GM20000 (cell line): ENCODE data around the gene KCNMB2.

Experiments used
- DNase-seq: peaks from one replicate; pipeline ENCODE4 v3.0.0; 2012; ENCODE audit warnings: low spot score
- TF ChIP-seq, protein P1 (sequence below): IDR thresholded peaks from 2 replicates; pipeline ENCODE4 v1.5.1; 2012; ENCODE audit warnings: mild to moderate bottlenecking, control low read depth; ENCODE audit errors: extremely low read depth, missing control alignments

KCNMB2 gene

DNA sequence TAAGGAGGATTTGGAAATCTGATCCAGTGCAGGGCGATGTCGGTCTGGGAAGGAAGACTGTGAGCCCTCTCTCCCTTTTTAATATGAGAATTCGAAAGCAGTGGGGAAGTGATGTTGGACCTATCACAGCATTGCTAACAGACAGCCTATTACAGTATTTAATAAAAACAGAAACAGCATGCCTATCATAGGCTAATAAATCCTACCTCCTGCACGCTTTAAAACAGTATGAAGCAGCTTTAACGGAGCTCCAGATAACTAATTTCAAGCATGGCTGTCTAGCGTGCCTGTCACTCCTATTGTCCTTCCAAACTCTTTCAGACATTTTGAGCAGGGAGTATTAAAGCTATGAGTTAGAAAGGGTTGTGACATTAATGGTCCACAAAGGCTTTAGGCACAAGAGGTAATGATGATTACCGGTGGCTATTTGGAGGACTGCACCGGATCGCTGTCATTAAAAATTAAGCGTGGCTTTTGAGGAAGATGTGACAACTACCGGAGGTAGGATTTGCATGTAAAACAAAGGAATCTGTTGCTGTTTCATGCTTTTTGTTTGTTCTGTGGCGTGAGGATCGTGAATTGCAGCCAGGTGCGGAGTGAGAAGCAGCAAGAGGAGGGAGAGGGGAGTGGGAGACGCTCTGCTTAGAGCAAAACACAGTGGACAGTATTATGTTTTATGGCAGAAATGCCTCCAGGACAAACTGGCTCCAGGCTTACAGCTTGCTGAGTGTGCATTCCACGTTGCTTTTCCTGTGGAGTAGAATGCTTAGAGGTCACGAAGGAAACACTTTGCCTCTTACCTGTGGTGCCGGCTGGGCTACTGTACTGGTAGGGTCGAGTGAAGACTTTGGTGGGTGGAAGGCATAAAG lies at the start of gene KCNMB2:
Gene KCNMB2 (plus strand): TSS at position 226 of the 869 bp plus-strand sequence.
- TF ChIP-seq, protein P1, sequence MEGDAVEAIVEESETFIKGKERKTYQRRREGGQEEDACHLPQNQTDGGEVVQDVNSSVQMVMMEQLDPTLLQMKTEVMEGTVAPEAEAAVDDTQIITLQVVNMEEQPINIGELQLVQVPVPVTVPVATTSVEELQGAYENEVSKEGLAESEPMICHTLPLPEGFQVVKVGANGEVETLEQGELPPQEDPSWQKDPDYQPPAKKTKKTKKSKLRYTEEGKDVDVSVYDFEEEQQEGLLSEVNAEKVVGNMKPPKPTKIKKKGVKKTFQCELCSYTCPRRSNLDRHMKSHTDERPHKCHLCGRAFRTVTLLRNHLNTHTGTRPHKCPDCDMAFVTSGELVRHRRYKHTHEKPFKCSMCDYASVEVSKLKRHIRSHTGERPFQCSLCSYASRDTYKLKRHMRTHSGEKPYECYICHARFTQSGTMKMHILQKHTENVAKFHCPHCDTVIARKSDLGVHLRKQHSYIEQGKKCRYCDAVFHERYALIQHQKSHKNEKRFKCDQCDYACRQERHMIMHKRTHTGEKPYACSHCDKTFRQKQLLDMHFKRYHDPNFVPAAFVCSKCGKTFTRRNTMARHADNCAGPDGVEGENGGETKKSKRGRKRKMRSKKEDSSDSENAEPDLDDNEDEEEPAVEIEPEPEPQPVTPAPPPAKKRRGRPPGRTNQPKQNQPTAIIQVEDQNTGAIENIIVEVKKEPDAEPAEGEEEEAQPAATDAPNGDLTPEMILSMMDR: no peak
- DNase-seq: no peak

DNA sequence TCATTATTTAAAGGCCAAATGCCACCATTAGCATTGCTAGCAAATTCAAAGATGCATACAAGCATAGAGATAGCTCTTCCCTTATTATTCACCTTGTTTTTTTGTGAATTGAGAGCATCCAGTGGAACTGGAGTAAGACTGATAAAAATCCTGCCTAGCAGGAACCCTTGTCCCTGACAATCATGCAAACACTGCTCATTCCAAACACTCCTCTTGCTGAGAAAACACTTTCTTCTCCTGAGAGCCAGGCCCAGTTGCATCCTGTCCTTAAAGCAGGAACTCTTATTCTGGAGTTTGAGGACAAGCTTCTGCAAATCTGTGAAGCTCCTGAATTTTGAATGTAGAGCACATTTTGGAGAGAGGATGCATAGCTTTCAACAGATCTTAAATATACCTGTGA lies 49.3 kb upstream of the KCNMB2 start:
- no peak for DNase-seq
- TF ChIP-seq, protein P1: no peak

DNA sequence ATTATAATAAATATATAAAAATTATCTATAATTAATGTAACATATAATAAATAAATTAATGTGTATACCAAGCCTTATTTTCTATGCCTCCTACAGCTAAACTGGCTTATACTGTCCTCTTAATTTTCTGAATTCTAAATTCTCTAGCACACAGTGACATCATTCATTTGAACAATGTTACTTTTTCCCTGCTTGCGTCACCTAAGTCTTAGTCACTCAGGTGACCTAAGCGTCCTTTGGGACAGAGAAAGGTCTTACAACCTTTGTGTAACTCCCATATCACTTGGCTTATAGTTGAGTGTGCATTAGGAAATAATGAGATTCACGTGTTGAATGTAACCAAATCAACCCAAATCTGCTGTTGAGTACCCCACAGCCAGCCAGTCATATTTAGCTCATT lies 48.5 kb upstream of the KCNMB2 start:
- DNase-seq: no peak

DNA sequence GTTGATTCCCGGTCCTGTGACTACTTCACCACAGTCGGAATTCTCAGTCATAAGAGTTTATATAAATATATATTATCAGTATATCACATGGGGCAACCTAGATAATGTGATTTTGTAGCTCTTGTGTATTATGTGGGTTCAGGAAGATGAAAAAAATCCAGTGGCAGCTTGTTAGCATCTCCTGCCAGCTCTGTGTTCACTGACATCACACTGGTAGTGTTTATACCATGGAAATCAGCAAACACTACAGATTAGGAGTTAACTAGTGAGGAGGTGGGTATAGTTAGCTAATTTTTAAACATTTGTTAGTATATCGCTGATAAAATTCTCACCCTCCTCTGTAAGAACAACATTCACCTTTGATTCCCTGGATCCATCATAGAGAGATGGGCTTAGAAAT lies 44.5 kb upstream of the KCNMB2 start:
- TF ChIP-seq, protein P1: no peak
- DNase-seq: no peak

More for the DNA sequence above, 48.5 kb upstream of the KCNMB2 start:
- TF ChIP-seq, protein P1: no peak

DNA sequence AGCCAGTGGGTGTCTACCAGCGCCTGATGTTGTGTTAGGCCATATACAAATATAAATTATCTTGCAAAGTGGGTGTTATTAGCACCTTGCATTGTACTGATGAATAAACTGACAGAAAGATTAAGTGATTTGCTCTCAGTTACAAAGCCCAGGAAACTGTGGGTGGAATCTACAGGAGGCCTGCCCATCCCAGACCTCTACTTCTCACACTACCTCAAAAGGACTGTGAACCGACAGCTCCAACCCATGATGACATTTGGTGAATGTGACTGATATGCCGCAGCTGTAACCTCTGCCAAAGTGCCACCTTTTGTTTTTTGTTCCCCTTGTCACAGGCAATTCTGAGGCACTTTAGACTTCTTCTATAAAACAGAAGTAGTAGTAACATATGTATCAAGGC lies 43.7 kb upstream of the KCNMB2 start:
- TF ChIP-seq, protein P1: no peak

DNA sequence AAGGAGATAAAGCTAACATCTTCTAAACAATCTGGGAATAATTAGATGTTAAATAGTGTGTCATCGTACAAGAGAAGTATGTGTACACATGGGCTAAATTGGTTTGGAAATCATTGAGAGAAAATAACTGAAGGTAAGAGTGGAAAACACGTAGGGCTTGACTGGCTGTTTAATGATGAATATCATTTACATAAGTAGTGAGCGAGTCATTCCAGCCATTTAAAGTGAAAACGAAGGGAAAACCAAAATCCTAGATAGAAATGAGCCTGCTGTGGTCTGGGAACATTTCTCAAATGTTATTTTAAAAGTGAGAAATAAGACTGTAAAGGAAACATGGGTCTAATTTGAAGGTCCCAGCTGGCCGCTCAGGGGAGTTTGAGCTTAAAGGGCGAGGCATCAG lies 41.9 kb upstream of the KCNMB2 start:
- no peak for DNase-seq
- TF ChIP-seq, protein P1: no peak

More for the DNA sequence above, 43.7 kb upstream of the KCNMB2 start:
- DNase-seq: no peak

DNA sequence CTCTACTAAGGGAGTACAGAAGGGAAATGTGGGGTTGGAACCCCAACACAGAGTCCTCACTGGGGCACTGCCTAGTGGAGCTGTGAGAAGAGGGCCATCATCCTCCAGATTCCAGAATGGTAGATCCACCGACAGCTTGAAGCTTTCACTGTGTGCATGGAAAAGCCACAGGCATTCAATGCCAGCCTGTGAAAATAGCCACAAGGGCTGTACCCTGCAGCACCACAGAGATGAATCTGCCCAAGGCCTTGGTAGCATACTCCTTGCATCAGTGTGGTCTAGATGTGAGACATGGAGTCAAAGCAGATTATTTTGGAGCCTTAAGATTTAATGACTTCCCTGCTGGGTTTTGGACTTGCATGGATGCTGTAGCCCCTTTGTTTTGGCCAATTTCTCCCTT lies 39.3 kb upstream of the KCNMB2 start:
- no peak for DNase-seq
- TF ChIP-seq, protein P1: no peak
